Measurements from ENCODE around the gene SEMA4A.
"Not testable (repeated sequence)": the region's sequence is repeated elsewhere in the genome, so short reads cannot be mapped to it uniquely, and the experiment has no call there.

The SEMA4A gene

DNA sequence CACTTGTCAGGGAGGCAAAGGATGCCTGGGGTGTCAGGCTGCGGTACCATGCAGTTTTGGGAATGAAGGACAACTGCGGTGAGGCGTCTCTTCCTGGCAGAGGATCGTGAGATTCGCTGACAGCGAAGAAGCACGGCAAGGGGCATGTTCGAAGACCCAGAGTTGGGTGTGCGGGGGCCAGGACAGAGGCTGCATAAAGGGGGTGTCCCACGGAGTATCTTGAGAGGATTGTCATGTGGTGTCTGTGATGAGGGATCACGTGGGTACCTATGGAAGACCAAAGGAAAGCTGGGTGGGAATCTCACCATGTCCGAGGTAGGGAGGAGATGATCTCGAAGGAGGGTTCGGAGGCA lies 40.9 kb downstream of the SEMA4A start:
- no peak for DNase-seq (ENCODE audit: low read depth in 2 of 2)

DNA sequence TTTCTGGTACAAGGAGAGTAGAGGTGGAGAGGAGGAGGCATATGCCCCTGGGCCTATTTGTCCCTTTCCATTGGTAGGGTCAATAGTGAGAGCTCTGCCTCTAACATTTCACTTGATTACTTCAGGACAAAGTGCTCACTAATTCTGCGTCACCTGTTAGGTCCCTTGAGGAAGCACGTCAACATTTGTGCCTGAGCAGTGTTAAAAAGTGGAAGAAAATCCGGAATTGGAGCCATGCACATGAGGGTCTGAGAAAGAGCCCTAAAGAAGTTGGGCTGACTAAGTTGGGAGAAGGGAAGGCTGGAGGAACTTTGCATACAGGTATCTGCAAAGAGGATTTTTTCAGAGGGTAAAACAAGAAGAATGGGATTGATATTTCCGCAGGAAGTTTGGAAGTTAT lies 42.5 kb downstream of the SEMA4A start:
- no peak for DNase-seq (ENCODE audit: low read depth in 2 of 2)

DNA sequence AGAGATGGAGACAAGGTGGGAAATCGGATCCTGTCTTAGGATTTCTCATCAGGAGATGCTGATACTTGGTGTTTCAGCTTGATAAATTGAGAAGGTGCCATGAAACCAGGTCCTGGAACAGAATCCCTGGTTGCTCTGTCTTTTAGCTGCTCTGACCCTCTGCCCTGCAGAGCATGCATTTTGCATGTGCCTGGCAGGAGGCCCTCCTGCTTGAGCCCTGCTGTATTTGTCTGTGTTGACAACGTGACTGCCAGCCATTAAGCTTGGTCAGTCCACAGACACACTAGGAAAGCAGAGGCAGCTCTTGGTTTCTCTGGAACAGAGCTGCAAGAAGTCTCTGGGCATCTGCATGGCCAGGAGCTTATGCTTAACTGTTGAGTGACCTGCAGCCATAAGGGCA lies 43.1 kb downstream of the SEMA4A start:
- DNase-seq (ENCODE audit: low read depth in 2 of 2), result no peak

DNA sequence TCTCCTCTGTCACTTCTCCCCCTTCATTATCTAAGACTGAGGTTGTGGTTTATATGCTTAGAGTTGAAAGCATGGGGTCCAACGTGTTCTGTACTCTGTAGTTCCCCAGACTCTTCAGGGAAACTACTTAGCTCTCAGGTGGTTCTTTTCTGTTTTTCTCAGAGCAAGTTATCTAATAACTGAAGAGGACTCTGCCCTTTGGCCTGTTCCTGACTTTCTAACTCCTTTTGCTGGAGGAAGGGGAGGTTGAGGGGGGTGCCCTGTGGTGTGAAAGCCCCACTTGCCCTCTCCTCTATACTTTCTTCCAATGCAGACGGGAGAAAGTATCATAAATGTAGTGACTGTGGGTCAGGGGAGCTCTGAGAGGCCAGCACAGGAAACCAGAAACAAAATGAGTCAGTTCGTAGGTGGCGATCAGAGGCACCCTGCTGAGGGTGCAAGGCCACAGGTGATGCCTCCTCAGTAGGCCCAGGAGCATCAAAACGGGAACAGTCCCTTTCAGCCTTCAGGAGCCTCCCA lies 45.5 kb downstream of the SEMA4A start:
- DNase-seq (ENCODE audit: low read depth in 2 of 2), result no peak

DNA sequence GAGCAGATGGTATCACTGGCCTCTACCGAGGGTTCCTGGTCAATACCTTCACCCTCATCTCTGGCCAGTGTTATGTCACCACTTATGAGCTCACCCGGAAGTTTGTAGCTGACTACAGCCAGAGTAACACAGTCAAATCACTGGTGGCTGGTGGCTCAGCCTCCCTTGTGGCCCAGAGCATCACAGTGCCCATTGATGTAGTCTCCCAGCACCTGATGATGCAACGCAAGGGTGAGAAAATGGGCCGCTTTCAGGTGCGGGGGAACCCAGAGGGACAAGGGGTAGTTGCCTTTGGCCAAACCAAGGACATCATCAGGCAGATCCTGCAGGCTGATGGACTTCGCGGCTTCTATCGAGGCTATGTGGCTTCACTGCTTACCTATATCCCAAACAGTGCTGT lies 46.7 kb downstream of the SEMA4A start:
- DNase-seq (ENCODE audit: low read depth in 2 of 2), result no peak

DNA sequence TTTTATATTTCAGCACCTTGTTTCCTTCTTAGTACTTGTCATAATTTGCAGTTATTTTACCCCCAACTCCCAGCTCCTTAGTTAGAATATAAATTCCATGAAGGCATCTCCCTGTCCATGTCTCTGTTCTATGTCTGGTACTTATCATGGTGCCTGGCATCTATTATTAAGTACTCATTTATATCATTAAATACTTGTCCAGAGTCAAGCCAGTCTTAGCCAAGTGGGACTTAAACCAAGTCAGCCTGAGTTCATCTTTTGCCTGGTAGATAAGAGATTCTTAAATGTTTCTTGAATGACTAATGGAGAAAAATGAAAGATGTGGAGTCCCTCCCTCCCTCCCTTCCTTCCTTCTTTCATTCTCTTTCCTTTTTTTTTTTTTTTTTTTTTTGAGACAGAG lies 49.9 kb downstream of the SEMA4A start:
- DNase-seq (ENCODE audit: low read depth in 2 of 2), result no peak

DNA sequence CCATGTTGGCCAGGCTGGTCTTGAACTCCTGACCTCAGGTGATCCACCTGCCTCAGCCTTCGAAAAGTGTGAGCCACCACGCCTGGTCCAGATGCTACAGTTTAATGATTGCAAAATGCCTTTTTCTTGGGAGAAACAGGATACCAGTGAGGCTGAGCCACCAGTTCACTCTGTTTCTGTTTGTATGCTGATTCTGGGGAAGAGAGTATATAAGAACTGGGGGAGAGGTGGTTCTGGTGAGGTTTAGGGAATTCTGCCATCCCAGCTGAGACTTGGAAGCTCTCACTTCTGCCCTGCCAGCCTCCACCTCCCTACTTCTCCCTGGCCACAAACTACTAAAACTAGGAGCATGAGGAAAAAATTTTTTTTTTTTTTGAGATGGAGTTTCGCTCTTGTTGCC lies 51.3 kb downstream of the SEMA4A start:
- DNase-seq (ENCODE audit: low read depth in 2 of 2), result no peak

DNA sequence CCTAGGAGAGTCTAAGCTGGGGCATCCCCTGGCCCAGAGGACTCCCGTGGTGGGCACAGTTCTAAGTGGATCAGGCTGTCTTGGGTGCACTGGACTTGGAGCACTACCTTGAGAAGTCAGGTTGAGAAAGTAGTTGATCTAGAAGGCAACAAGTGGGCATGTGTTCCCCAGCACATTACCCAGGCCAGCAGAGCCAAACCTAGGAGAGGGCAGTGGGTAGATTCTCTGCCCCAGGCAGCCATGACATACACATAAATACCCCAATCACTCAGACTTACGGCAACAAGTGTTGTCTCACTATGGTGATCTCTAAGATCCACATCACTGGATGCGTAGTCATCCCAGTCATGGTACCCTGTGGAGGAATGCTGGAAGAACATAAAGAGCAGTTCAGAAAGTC lies 57.9 kb downstream of the SEMA4A start:
- DNase-seq (ENCODE audit: low read depth in 2 of 2), result no peak

DNA sequence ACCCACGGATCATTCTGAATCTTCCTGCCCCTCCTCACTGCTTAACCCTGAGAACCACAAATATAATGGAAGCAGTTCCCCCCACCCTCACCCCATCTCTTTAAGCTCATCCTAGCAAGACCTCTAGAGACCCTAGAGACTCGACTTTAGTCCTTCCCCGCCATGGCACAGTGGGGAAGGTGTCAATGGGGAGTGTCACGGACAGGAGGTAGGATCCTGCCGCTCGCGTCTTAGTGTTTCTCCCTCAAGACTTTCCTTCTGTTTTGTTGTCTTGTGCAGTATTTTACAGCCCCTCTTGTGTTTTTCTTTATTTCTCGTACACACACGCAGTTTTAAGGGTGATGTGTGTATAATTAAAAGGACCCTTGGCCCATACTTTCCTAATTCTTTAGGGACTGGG lies 58.7 kb downstream of the SEMA4A start:
- DNase-seq (ENCODE audit: low read depth in 2 of 2), result no peak

DNA sequence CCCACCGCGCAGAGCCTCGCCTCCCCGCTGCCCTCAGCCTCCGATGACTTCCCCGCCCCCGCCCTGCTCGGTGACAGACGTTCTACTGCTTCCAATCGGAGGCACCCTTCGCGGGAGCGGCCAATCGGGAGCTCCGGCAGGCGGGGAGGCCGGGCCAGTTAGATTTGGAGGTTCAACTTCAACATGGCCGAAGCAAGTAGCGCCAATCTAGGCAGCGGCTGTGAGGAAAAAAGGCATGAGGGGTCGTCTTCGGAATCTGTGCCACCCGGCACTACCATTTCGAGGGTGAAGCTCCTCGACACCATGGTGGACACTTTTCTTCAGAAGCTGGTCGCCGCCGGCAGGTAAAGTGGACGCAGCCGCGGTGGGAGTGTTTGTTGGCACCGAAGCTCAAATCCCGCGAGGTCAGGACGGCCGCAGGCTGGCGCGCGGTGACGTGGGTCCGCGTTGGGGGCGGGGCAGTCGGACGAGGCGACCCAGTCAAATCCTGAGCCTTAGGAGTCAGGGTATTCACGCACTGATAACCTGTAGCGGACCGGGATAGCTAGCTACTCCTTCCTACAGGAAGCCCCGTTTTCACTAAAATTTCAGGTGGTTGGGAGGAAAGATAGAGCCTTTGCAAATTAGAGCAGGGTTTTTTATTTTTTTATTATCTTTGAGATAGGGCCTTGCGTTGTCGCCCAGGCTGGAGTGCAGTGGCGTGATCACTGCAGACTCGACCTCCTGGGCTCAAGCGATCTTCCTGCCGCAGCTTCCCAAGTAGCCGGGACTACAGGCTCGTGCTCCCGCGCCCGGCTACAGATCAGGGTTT lies 59.7 kb downstream of the SEMA4A start, which contains the start of gene PMF1:
Gene PMF1, plus strand, starts transcription at position 175 of the 811 bp plus-strand sequence. Its CDS starts 9 bp downstream, at position 184.
- peak; percentile 90 for DNase-seq (ENCODE audit: low read depth in 2 of 2)

DNA sequence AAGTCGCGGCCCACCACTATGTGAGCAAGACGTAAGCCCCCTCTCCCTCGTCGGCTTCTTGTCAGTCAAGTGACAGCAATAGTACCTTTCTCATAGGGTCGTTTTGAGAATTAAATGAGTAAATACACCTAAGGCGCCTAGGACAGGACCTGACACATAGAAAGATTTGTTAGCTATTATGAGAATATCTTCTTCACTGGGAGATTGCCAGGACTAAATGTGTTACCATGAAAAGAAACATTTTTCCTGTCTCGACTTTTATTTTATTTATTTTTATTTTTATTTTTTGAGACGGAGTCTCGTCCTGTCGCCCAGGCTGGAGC lies 60.2 kb downstream of the SEMA4A start:
- DNase-seq (ENCODE audit: low read depth in 2 of 2), result no peak

DNA sequence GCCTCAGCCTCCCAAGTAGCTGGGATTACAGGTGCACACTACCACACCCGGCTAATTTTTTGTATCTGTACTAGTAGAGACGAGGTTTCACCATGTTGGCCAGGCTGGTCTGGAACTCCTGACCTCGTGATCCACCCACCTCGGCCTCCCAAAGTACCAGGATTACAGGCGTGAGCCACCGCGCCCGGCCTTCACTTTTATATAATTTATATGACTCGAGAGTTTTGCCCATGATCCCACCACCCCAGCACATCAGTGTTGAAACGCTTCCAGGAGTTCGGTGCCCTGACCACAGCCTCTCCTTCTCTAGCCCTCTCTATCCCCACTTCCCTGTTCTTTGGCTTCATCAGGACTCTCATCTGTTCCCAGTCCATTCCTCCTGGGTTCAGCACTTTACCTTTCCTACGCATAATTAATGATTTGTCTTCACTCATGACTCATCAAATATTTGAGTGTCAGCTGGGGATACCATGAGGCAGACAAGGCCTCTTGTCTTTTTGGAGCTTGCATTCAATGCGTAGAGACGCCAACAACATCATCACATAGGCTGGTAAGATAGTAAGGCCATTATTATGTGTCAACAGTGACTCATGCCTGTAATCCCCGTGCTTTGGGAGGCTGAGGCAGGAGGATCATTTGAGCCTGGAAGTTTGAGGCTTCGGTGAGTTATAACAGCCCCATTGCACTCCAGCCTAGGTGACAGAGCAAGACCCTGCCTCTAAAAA lies 60.8 kb downstream of the SEMA4A start:
- DNase-seq (ENCODE audit: low read depth in 2 of 2), result no peak

DNA sequence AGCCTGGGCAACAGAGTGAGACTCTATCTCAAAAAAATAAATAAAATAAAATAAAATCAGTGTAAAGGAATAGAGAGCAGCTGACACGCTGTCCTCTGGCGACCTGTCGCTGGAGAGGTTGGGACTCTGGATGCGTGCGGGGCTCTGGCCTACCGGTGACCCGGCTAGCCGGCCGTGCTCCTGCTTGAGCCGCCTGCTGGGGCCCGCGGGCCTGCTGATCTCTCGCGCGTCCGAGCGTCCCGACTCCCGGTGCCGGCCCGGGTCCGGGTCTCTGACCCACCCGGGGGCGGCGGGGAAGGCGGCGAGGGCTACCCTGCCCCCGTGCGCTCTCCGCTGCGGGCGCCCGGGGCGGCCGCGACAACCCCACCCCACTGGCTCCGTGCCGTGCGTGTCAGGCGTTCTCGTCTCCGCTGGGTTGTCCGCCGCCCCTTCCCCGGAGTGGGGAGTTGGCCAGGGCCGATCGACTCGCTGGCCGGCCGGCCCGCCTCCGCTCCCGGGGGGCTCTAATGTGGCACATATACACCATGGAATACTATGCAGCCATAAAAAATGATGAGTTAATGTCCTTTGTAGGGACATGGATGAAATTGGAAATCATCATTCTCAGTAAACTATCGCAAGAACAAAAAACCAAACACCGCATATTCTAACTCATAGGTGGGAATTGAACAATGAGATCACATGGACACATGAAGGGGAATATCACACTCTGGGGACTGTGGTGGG lies 63.1 kb downstream of the SEMA4A start:
- not testable (repeated sequence) for DNase-seq (ENCODE audit: low read depth in 2 of 2)

DNA sequence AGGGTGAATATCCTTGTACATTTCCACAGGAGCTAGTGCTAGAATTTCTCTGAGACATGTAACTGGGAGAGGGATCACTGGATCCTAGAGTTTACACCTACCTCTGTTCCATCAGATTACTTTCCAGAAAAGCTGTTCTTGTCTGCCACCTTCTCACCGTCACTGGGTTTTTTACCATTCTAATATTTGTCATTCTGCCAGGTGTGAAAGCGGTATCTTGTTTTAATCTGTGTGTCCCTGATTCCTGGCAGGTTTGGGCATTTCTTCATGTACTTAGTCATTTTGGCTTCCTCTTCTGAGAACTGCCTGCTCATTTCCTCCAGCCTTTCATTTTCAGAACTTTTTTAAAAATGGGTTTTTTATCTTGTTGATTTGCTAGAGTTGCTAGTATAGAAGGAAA lies 64.5 kb downstream of the SEMA4A start:
- no peak for DNase-seq (ENCODE audit: low read depth in 2 of 2)

DNA sequence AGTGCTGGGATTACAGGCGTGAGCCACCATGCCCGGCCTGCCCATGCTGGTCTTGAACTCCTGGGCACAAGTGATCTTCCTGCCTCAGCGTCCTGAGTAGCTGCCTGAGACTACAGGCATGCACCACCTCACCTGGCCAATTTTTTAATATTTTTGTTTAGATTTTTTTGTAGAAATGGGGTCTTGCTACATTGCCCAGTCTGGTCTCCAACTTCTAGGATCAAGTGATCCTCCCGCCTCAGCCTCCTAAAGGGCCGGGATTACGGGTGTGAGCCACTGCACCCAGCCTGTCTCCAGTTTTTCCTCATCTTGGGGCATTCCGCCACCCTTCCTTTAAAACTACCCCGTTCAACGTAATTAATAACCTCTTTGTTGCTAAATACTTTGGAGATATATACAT lies 66.8 kb downstream of the SEMA4A start:
- DNase-seq (ENCODE audit: low read depth in 2 of 2), result no peak

DNA sequence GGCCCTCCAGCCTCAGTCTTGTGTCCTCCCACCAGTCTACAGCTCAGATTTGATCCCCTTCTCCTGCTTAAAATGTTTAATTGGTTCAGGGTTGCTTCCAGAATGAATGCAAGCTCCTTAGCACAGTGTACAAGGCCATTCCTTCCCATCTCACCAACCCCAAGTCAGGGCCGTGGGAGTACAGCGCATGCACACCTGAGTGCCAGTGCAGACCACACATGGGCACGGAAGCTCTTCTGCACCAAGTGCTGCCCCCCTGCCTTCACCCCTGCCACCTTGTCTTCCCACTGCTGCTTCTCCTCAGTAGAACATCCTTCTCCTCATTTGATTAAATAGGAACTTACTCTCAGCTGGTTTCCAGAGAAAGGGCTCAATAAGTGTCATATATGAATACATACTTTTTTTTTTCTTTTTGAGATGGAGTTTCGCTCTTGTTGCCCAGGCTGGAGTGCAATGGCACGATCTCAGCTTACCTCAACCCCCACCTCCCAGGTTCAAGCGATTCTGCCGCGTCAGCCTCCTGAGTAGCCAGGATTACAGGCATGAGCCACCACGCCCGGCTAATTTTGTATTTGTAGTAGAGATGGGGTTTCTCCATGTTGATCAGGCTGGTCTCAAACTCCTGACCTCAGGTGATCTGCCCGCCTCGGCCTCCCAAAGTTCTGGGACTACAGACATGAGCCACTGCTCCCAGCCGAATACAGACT lies 68.8 kb downstream of the SEMA4A start:
- no peak for DNase-seq (ENCODE audit: low read depth in 2 of 2)

DNA sequence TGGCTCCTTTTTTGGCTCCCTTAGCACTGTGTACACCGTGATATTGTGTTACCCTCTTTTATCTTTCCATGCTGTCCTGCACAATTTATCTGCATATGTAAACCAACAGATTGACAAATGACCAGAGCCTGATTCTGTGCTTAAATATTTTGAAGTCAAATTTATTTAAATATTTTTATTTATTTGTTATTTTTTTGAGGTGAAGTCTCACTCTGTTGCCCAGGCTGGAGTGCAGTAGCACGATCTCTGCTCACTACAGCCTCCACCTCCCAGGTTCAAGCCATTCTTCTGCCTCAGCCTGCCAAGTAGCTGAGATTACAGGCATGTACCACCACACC lies 72.3 kb downstream of the SEMA4A start:
- DNase-seq (ENCODE audit: low read depth in 2 of 2), result no peak

DNA sequence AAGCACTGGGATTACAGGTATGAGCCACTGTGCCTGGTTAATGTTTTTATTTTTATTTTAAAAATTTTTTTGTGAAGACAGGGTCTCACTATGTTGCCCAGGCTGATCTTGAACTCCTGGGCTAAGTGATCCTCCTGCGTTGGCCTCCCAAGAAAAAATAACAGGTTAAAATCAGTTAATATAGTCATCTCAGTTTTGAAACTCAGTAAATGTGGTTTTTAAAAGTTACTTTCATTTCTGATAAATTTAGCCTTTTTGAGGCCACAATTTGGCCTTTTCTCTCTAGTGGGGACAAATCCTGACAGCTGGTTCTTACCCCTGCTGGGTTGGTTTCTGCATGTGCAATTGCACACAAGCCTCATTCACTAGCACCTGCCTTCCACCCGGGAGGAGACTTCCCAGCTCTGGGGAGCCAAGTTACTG lies 72.7 kb downstream of the SEMA4A start:
- no peak for DNase-seq (ENCODE audit: low read depth in 2 of 2)

DNA sequence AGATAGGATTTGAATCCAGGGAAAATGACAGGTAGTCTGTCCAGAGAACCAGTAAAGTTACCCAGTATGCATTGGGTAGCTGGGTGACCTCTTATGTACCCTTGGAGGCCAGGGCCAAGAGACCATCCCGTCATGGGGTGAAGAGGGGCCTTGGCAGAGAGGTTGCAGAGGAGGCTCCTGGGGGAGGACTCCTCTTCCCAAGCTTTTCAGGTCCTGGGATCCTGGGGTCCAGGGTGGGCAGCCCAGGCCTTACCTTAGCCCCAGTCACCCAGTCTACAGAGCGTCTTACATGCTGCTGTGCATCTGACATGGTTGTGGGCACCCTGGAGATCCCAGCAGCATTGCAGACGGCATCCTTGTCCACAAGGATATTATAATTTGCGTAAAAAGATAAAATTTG lies 73.4 kb downstream of the SEMA4A start:
- DNase-seq (ENCODE audit: low read depth in 2 of 2), result no peak
